Measurements from ENCODE around the gene SRL.

- no peak for TF ChIP-seq GLIS3 (CRISPR knock-in tag; IDR thresholded peaks at IDR 0.05)
- TF ChIP-seq ZC3H10 (CRISPR knock-in tag; IDR thresholded peaks at IDR 0.05): no peak
- TF ChIP-seq ESRRG (CRISPR knock-in tag; IDR thresholded peaks at IDR 0.05): no peak
- no peak for TF ChIP-seq CREB5 (CRISPR knock-in tag; IDR thresholded peaks at IDR 0.05; ENCODE audit: low read depth)
- TF ChIP-seq ZNF70 (CRISPR knock-in tag; IDR thresholded peaks at IDR 0.05): no peak
- no peak for TF ChIP-seq TCF4 (CRISPR knock-in tag; IDR thresholded peaks at IDR 0.05; ENCODE audit: borderline replicate concordance)
- TF ChIP-seq RARB (CRISPR knock-in tag; IDR thresholded peaks at IDR 0.05): no peak
Observed at GRCh38 chr16:4220358-4220757, 21.5 kb downstream of the SRL start.

Measured in SK-N-SH treated with all-trans-retinoic acid at 6 μM for 48 hours (cell line).